HepG2 (cell line): ENCODE measurements around the gene RASL12. TPM values are rescaled to one million over a fixed set of nuclear protein-coding genes. Genes with fewer than 3 reads are reported as not detected.

ENCODE experiments used
- ATAC-seq: fragments of 200-7000 bp; cut with Tn5 transposase; 3 replicates; pipeline ENCODE4 v1.9.1; 2020; ENCODE audit warnings: mild to moderate bottlenecking, moderate library complexity
- BruUV-seq: library from RNA; stranded (reverse); fragments of 400-500 nt; replicated peaks from 2 replicates; lab custom pipeline; 2021; lab: Mats Ljungman, UMichigan
- CTCF ChIA-PET: fragments of 300-600 bp; formaldehyde crosslinking; extraction: SDS; loops from one replicate; lab custom pipeline; 2021; ENCODE audit warnings: low total read pairs, inconsistent platforms, low intra/inter-chr PET ratio; lab: Yijun Ruan, JAX
- POLR2A ChIA-PET: fragments of 350-600 bp; sonication (Branson Sonifier 250); formaldehyde crosslinking; loops from one replicate; lab custom pipeline; 2020; ENCODE audit warnings: antibody characterized with exemption, inconsistent platforms; lab: Yijun Ruan, JAX
- DNase-seq: peaks from one replicate; pipeline ENCODE4 v3.0.0-alpha.2; 2015; ENCODE audit warnings: low spot score
- FAIRE-seq: peaks from 3 replicates; lab custom pipeline; 2011; peaks lifted over from hg19 to GRCh38; lab: Jason Lieb, UNC
- H2AFZ ChIP-seq: one replicate; pipeline ENCODE4 v1.6.1; 2011; ENCODE audit warnings: low read length, inconsistent platforms
- H3K27ac ChIP-seq: fragments of 300-600 bp; 3 replicates; pipeline ENCODE4 v1.8.0; 2011; ENCODE audit warnings: mixed run types, mild to moderate bottlenecking, mixed read lengths, low read length, inconsistent platforms; ENCODE audit not compliant: insufficient read depth; ENCODE audit errors: extremely low read length
- H3K27me3 ChIP-seq, 2 experiments: fragments of 200-600 bp in 1 of 2; 2 replicates in 1 of 2; 3 replicates in 1 of 2; pipeline versions ENCODE4 v1.6.0 to v1.8.0; 2011; ENCODE audit warnings: low read length in 2 of 2, mild to moderate bottlenecking in 2 of 2, moderate library complexity in 2 of 2, inconsistent platforms in 1 of 2; ENCODE audit not compliant: insufficient read depth in 2 of 2, control insufficient read depth in 1 of 2
- H3K36me3 ChIP-seq, 2 experiments: fragments of 200-600 bp in 1 of 2; replicated peaks in 1 of 2; 2 replicates in 1 of 2; 3 replicates in 1 of 2; pipeline versions ENCODE4 v1.5.1 to v1.8.0; 2011; ENCODE audit warnings: low read length in 2 of 2, inconsistent platforms in 1 of 2; ENCODE audit not compliant: insufficient read depth in 2 of 2, control insufficient read depth in 1 of 2
- H3K4me1 ChIP-seq: 2 replicates; pipeline ENCODE4 v1.5.1; 2012; ENCODE audit warnings: low read length, inconsistent platforms; ENCODE audit not compliant: insufficient read depth
- H3K4me2 ChIP-seq: 2 replicates; pipeline ENCODE4 v1.6.0; 2011; ENCODE audit warnings: low read depth, low read length, inconsistent platforms
- H3K4me3 ChIP-seq, 3 experiments: fragments of 200-600 bp in 1 of 3; sonication (generic), shearing (Covaris generic) in 1 of 3; replicated peaks in 1 of 3; 2 replicates each; pipeline ENCODE4 v1.5.1; 2011 to 2016; ENCODE audit warnings: low read length in 3 of 3, inconsistent platforms in 2 of 3, low read depth in 2 of 3, mild to moderate bottlenecking in 2 of 3, control low read depth in 1 of 3, mixed read lengths in 1 of 3; ENCODE audit not compliant: insufficient read depth in 1 of 3
- H3K79me2 ChIP-seq: one replicate; pipeline ENCODE4 v1.6.1; 2011; ENCODE audit warnings: low read length, inconsistent platforms; ENCODE audit not compliant: insufficient read depth
- H3K9ac ChIP-seq: 2 replicates; pipeline ENCODE4 v1.6.0; 2011; ENCODE audit warnings: mild to moderate bottlenecking, low read depth, low read length, inconsistent platforms; ENCODE audit not compliant: insufficient read depth
- H3K9me3 ChIP-seq: 2 replicates; pipeline ENCODE4 v1.5.1; 2012; ENCODE audit warnings: mild to moderate bottlenecking, low read length
- H4K20me1 ChIP-seq: 2 replicates; pipeline ENCODE4 v1.6.0; 2011; ENCODE audit warnings: inconsistent platforms, mild to moderate bottlenecking, low read length, moderate library complexity; ENCODE audit not compliant: insufficient read depth
- BORCS8-MEF2B ChIP-seq: sonication (generic); formaldehyde crosslinking; IDR thresholded peaks from 2 replicates; pipeline ENCODE4 v1.8.0; 2022; ENCODE audit warnings: mild to moderate bottlenecking, missing genetic modification reagents
- CTCF ChIP-seq: sonication (generic); formaldehyde crosslinking; IDR thresholded peaks from 2 replicates; pipeline ENCODE4 v1.5.0; 2020; ENCODE audit warnings: mild to moderate bottlenecking, missing genetic modification reagents, moderate library complexity
- E2F5 ChIP-seq: sonication (generic); formaldehyde crosslinking; conservative IDR thresholded peaks from 2 replicates; pipeline ENCODE4 v1.4.0; 2020; ENCODE audit warnings: missing genetic modification reagents
- GATA4 ChIP-seq: sonication (generic); IDR thresholded peaks from 2 replicates; pipeline ENCODE4 v1.6.1; 2016; ENCODE audit warnings: antibody characterized with exemption, low read depth, borderline replicate concordance
- SAP130 ChIP-seq: IDR thresholded peaks from 2 replicates; pipeline ENCODE4 v1.6.1; 2016; ENCODE audit warnings: low read depth
- ZBTB26 ChIP-seq: IDR thresholded peaks from 2 replicates; pipeline ENCODE4 v1.6.1; 2016; ENCODE audit warnings: missing compliant biosample characterization, missing genetic modification reagents, borderline replicate concordance
- ZBTB33 ChIP-seq: sonication (generic); formaldehyde crosslinking; IDR thresholded peaks from 2 replicates; pipeline ENCODE4 v1.4.0; 2020; ENCODE audit warnings: missing genetic modification reagents
- ZFY ChIP-seq: sonication (generic); formaldehyde crosslinking; IDR thresholded peaks from 2 replicates; pipeline ENCODE4 v1.4.0; 2020; ENCODE audit warnings: missing genetic modification reagents
- ZIK1 ChIP-seq: sonication (generic); formaldehyde crosslinking; IDR thresholded peaks from 2 replicates; pipeline ENCODE4 v1.5.0; 2020; ENCODE audit warnings: mild to moderate bottlenecking, low read depth, missing genetic modification reagents, borderline replicate concordance
- ZNF687 ChIP-seq: sonication (generic); formaldehyde crosslinking; IDR thresholded peaks from 2 replicates; pipeline ENCODE4 v1.5.1; 2020; ENCODE audit warnings: mild to moderate bottlenecking, missing genetic modification reagents, moderate library complexity
- WGBS: methylation state at CpG from one replicate; pipeline ENCODE4 v1.1.6; 2017; ENCODE audit warnings: low lambda C conversion rate; 5-methylcytosine and 5-hydroxymethylcytosine counted together
- in situ Hi-C: cut with HindIII; loops from 2 replicates; pipeline ENCODE4 v1.10.0; 2017; ENCODE audit warnings: low pct_unique_long_range_greater_than_20kb; ENCODE audit not compliant: extremely low pct_ligation_motif_present
- intact Hi-C: fragments of 100-400 bp; cut with micrococcal nuclease; formaldehyde crosslinking; loops from one replicate; pipeline ENCODE4 v1.10.0; 2022; ENCODE audit not compliant: unreplicated experiment
- polyA plus RNA-seq, 8 experiments: library from polyadenylated mRNA; depleted of rRNA in 3 of 8; stranded (reverse) in 7 of 8; unstranded in 1 of 8; fragments of >200 nt; fragmentation: Illumina TruSeq in 4 of 8; extraction: Trizol in 4 of 8; gene quantifications; 2 replicates each; pipeline versions ENCODE4 v1.2.1 to v1.2.3, GENCODE V29; 2011 to 2016; ENCODE audit warnings: low read depth in 4 of 8, missing spikeins in 1 of 8, mixed read lengths in 1 of 8; ENCODE audit not compliant: insufficient read depth in 1 of 8
- total RNA-seq, 5 experiments: library from RNA; depleted of rRNA; stranded (reverse); fragments of >200 nt; fragmentation: Illumina TruSeq; extraction: Trizol; gene quantifications; 2 replicates each; pipeline ENCODE4 v1.2.3, GENCODE V29; 2016; ENCODE audit warnings: low read depth in 1 of 5

RASL12 gene
- total and polyA plus RNA-seq, 2 of the 13 experiments (the other 11 are each of a cell fraction or from before 2014, with no cell fraction given), result 0.16 to 0.55 TPM

- TF ChIP-seq ZNF687 (peak; percentile 54), BORCS8-MEF2B (CRISPR knock-in tag) (peak; percentile 44; the same call in 1 of the 2 replicates), ZFY (CRISPR knock-in tag) (peak; percentile 19; the same call in 1 of the 2 replicates), SAP130 (CRISPR knock-in tag) (0 out of 2 replicates have a peak, but pooled peaks have one; percentile 3)
Observed at GRCh38 chr15:65087873-65088642, 20.3 kb upstream of the RASL12 start (continued).

GRCh38 chr15:65087411-65087810, 19.6 kb upstream of the RASL12 start:
- no TSS peak for BruUV-seq
- no peak overlapping the region for H3K27ac ChIP-seq
- H3K79me2 ChIP-seq, result no peaks in the 10 kb centered on the region
- peaks cover 0 to 14% of the 10 kb centered on the region in 2 experiments; a peak in 2 of 5 replicates for H3K27me3 ChIP-seq
- H3K4me3 ChIP-seq, result peak overlapping the region in 1 of 3 experiments; percentile 70; a peak in 2 of 6 replicates
- no peak for DNase-seq
- peak; percentile 45 for ATAC-seq
- in situ Hi-C loops (loop anchor here (5.0 to 10.0 kb wide), 2 partner anchors 35 to 53 kb away; no protein-coding TSS in a partner anchor), intact Hi-C loops (no loop called here)
- no peak overlapping the region for H2AFZ ChIP-seq
- H3K4me1 ChIP-seq, result peaks cover 83% of the 10 kb centered on the region
- ChIA-PET CTCF (interaction anchor here (2.2 to 6.7 kb wide), 3 partner anchors 14 to 54 kb away, joined by 10 to 54 read pairs (median 34); no protein-coding TSS in a partner anchor), POLR2A (interaction anchor here (0.7 to 4.0 kb wide), 4 partner anchors 32 to 213 kb away, joined by 3 to 27 read pairs (median 6); partner anchors contain the start of gene CLPX)
- no peak overlapping the region for H3K9ac ChIP-seq
- H3K9me3 ChIP-seq, result no peaks in the 10 kb centered on the region
- FAIRE-seq, result no peak
- H3K36me3 ChIP-seq, result no peaks in the 10 kb centered on the region
- 25% methylated on average over 3 of the region's 3 CpGs for WGBS
- H4K20me1 ChIP-seq, result no peaks in the 10 kb centered on the region
- peak overlapping the region; percentile 89 for H3K4me2 ChIP-seq
- TF ChIP-seq E2F5 (CRISPR knock-in tag), result no peak
- TF ChIP-seq GATA4, result no peak
- TF ChIP-seq CTCF (CRISPR knock-in tag), result peak; percentile 47
- TF ChIP-seq ZBTB26, result 0 out of 2 replicates have a peak, but pooled peaks have one; percentile 6
- TF ChIP-seq ZIK1 (CRISPR knock-in tag), result no peak
- TF ChIP-seq ZBTB33, result peak; percentile 71
